Upper lobe of left lung (tissue), 4 donors: ENCODE data around the gene MTHFD1L.

Experiments
- EP300 ChIP-seq, 4 donors: sonication (generic); formaldehyde crosslinking; IDR thresholded peaks; one replicate each; pipeline ENCODE4 v1.5.1; 2017; ENCODE audit warnings: antibody characterized with exemption in 4 of 4, control low read depth in 2 of 4
- POLR2A ChIP-seq, 4 donors: fragments of 450-650 bp; IDR thresholded peaks; one replicate each; pipeline ENCODE4 v1.5.1; 2016 to 2017; ENCODE audit warnings: antibody characterized with exemption in 4 of 4, mild to moderate bottlenecking in 2 of 4
- POLR2AphosphoS5 ChIP-seq, 2 donors: sonication (generic); formaldehyde crosslinking; IDR thresholded peaks; one replicate each; pipeline ENCODE4 v1.5.1; 2017; ENCODE audit warnings: antibody characterized with exemption in 2 of 2
- TF ChIP-seq, protein P1 (sequence below), 6 experiments: fragments of 450-650 bp in 4 of 6; fragments of 200-600 bp in 2 of 6; sonication (generic) in 2 of 6; IDR thresholded peaks; one replicate each; pipeline ENCODE4 v1.5.1; 2016 to 2019; ENCODE audit warnings: antibody characterized with exemption in 6 of 6

GRCh38 chr6:150908901-150909300 is 43.4 kb downstream of the MTHFD1L start:
- TF ChIP-seq POLR2A (IDR thresholded peaks at IDR 0.05) (no peak), EP300 (IDR thresholded peaks at IDR 0.05) (no peak), POLR2AphosphoS5 (IDR thresholded peaks at IDR 0.05) (no peak)
- TF ChIP-seq, protein P1, sequence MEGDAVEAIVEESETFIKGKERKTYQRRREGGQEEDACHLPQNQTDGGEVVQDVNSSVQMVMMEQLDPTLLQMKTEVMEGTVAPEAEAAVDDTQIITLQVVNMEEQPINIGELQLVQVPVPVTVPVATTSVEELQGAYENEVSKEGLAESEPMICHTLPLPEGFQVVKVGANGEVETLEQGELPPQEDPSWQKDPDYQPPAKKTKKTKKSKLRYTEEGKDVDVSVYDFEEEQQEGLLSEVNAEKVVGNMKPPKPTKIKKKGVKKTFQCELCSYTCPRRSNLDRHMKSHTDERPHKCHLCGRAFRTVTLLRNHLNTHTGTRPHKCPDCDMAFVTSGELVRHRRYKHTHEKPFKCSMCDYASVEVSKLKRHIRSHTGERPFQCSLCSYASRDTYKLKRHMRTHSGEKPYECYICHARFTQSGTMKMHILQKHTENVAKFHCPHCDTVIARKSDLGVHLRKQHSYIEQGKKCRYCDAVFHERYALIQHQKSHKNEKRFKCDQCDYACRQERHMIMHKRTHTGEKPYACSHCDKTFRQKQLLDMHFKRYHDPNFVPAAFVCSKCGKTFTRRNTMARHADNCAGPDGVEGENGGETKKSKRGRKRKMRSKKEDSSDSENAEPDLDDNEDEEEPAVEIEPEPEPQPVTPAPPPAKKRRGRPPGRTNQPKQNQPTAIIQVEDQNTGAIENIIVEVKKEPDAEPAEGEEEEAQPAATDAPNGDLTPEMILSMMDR (IDR thresholded peaks at IDR 0.05) = no peak
